ENCODE measurements around the gene NUP62. TPM values are rescaled to one million over a fixed set of nuclear protein-coding genes. Genes with fewer than 3 reads are reported as not detected.

Gene NUP62
- total RNA-seq, 6 experiments from 2014 or later: 9.3 to 55.5 (median 32.6) TPM

GRCh38 chr19:49933643-49934042 is 4.3 kb upstream of the NUP62 start:
- peaks cover 0 to 24% (median 0%) of the 10 kb centered on the region in 4 donors for H3K4me1 ChIP-seq
- intact Hi-C loops (cut with DNase I): no loop called here
- peak in 1 of 4 donors; percentile 2 for ATAC-seq
- H3K27ac ChIP-seq: no peak overlapping the region
- no peaks in the 10 kb centered on the region for H3K9me3 ChIP-seq
- peak; percentile 51 for TF ChIP-seq POLR2A (IDR thresholded peaks at IDR 0.05)
- TF ChIP-seq CTCF (IDR thresholded peaks at IDR 0.05): no peak
- H3K4me3 ChIP-seq: no peak overlapping the region
- DNase-seq: no peak
- WGBS (ENCODE audit: insufficient coverage, low coverage, low lambda C conversion rate, missing lambda C conversion rate): 51% methylated on average over 7 of the region's 8 CpGs
- H3K27me3 ChIP-seq: no peaks in the 10 kb centered on the region
- peaks cover 0 to 31% (median 20%) of the 10 kb centered on the region in 4 donors for H3K36me3 ChIP-seq

GRCh38 chr19:49932731-49933131 is 3.4 kb upstream of the NUP62 start:
- Histone ChIP-seq H3K36me3 (peaks cover 0 to 31% (median 20%) of the 10 kb centered on the region in 4 donors), H3K27ac (no peak overlapping the region), H3K9me3 (no peaks in the 10 kb centered on the region), H3K4me3 (no peak overlapping the region), H3K4me1 (peaks cover 0 to 24% (median 3%) of the 10 kb centered on the region in 4 donors), H3K27me3 (no peaks in the 10 kb centered on the region)
- ATAC-seq: no peak
- no peak for TF ChIP-seq POLR2A (IDR thresholded peaks at IDR 0.05)
- TF ChIP-seq CTCF (IDR thresholded peaks at IDR 0.05): no peak
- intact Hi-C loops (cut with DNase I): no loop called here
- no peak for DNase-seq
- WGBS (ENCODE audit: insufficient coverage, low coverage, low lambda C conversion rate, missing lambda C conversion rate): 37% methylated on average over 18 of the region's 25 CpGs

- Histone ChIP-seq H3K36me3 (peaks cover 0 to 31% (median 20%) of the 10 kb centered on the region in 4 donors), H3K9me3 (no peaks in the 10 kb centered on the region), H3K4me1 (peaks cover 0 to 26% (median 7%) of the 10 kb centered on the region in 4 donors), H3K27me3 (no peaks in the 10 kb centered on the region), H3K27ac (no peak overlapping the region), H3K4me3 (peak overlapping the region; percentile 95 to 98 (median 98))
- TF ChIP-seq CTCF (IDR thresholded peaks at IDR 0.05) (no peak), POLR2A (IDR thresholded peaks at IDR 0.05) (no peak)
- DNase-seq (no peak), ATAC-seq (no peak)
- WGBS (ENCODE audit: insufficient coverage, low coverage, low lambda C conversion rate, missing lambda C conversion rate): 46% methylated on average over 5 of the region's 5 CpGs
- intact Hi-C loops (cut with DNase I): no loop called here
Measured at GRCh38 chr19:49932041-49932451, 2.7 kb upstream of the NUP62 start.

- no peak for ATAC-seq
- intact Hi-C loops (cut with DNase I): no loop called here
Measured at GRCh38 chr19:49931293-49932040, 2.2 kb upstream of the NUP62 start.

More at GRCh38 chr19:49931293-49932040, 2.2 kb upstream of the NUP62 start:
- Histone ChIP-seq H3K36me3 (peaks cover 0 to 31% (median 20%) of the 10 kb centered on the region in 4 donors), H3K9me3 (no peaks in the 10 kb centered on the region), H3K4me1 (peaks cover 0 to 26% (median 8%) of the 10 kb centered on the region in 4 donors), H3K4me3 (peak overlapping the region; percentile 95 to 98 (median 98)), H3K27me3 (no peaks in the 10 kb centered on the region), H3K27ac (no peak overlapping the region)
- DNase-seq: no peak
- TF ChIP-seq CTCF (IDR thresholded peaks at IDR 0.05) (no peak), POLR2A (IDR thresholded peaks at IDR 0.05) (no peak)
- 46% methylated on average over 7 of the region's 7 CpGs for WGBS (ENCODE audit: insufficient coverage, low coverage, low lambda C conversion rate, missing lambda C conversion rate)

Measured in right lobe of liver (tissue), 6 donors.